Coronary artery (tissue), 2 donors: ENCODE results near the gene FBXW7.

ENCODE experiments used
- DNase-seq: peaks from one replicate; pipeline ENCODE4 v3.0.0-alpha.2; 2017; ENCODE audit warnings: low spot score
- H3K27ac ChIP-seq, 2 donors: fragments of 200-600 bp; sonication (generic); one replicate each; pipeline ENCODE4 v1.5.1; 2016 to 2019
- H3K4me3 ChIP-seq: fragments of 200-600 bp; sonication (generic); 2 replicates; pipeline ENCODE4 v1.5.1; 2016; ENCODE audit warnings: mild to moderate bottlenecking, moderate library complexity
- CTCF ChIP-seq: fragments of 200-600 bp; sonication (generic); IDR thresholded peaks from one replicate; pipeline ENCODE4 v1.5.1; 2019; ENCODE audit warnings: antibody characterized with exemption

FBXW7 gene

GRCh38 chr4:152424396-152424795, 111.5 kb downstream of the FBXW7 start:
- no peak for TF ChIP-seq CTCF
- DNase-seq = no peak
- Histone ChIP-seq H3K4me3 (no peak overlapping the region), H3K27ac (no peak overlapping the region)

GRCh38 chr4:152422817-152423320, 113.0 kb downstream of the FBXW7 start:
- no peak for TF ChIP-seq CTCF
- DNase-seq = no peak
- no peak overlapping the region for H3K4me3 ChIP-seq
- H3K27ac ChIP-seq = no peak overlapping the region

GRCh38 chr4:152421576-152421975, 114.3 kb downstream of the FBXW7 start:
- no peak for DNase-seq
- TF ChIP-seq CTCF = no peak
- H3K27ac ChIP-seq = no peak overlapping the region

GRCh38 chr4:152419809-152420208, 116.1 kb downstream of the FBXW7 start:
- H3K27ac ChIP-seq = no peak overlapping the region
- no peak overlapping the region for H3K4me3 ChIP-seq
- DNase-seq = no peak
- no peak for TF ChIP-seq CTCF

More at GRCh38 chr4:152421576-152421975, 114.3 kb downstream of the FBXW7 start:
- H3K4me3 ChIP-seq = no peak overlapping the region

- DNase-seq = no peak
- H3K4me3 ChIP-seq = no peak overlapping the region
- H3K27ac ChIP-seq = no peak overlapping the region
- TF ChIP-seq CTCF = no peak
Measured at GRCh38 chr4:152417673-152418072, 118.2 kb downstream of the FBXW7 start.

- Histone ChIP-seq H3K27ac (no peak overlapping the region), H3K4me3 (no peak overlapping the region)
- DNase-seq = no peak
- TF ChIP-seq CTCF = no peak
Measured at GRCh38 chr4:152415980-152416379, 119.9 kb downstream of the FBXW7 start.

- peak; percentile 16 for TF ChIP-seq CTCF
- DNase-seq = no peak
- Histone ChIP-seq H3K27ac (no peak overlapping the region), H3K4me3 (no peak overlapping the region)
Measured at GRCh38 chr4:152408514-152409327, 127.2 kb downstream of the FBXW7 start.
